IPS-20b (cell line): ENCODE measurements around the gene LRRTM4.
"Not testable (repeated sequence)": the region's sequence is repeated elsewhere in the genome, so short reads cannot be mapped to it uniquely, and the experiment has no call there.

Source experiments
- H3K27ac ChIP-seq: one replicate; pipeline ENCODE4 v1.5.1; 2013; ENCODE audit warnings: low read length
- H3K27me3 ChIP-seq: 2 replicates; pipeline ENCODE4 v1.6.1; 2013; ENCODE audit warnings: mild to moderate bottlenecking, low read length, inconsistent platforms; ENCODE audit not compliant: insufficient read depth
- H3K36me3 ChIP-seq: 2 replicates; pipeline ENCODE4 v1.6.1; 2013; ENCODE audit warnings: low read depth, mild to moderate bottlenecking, inconsistent platforms, low read length, moderate library complexity; ENCODE audit not compliant: insufficient read depth
- H3K4me1 ChIP-seq: 2 replicates; pipeline ENCODE4 v1.6.1; 2013; ENCODE audit warnings: mild to moderate bottlenecking, control low read depth, inconsistent platforms, low read length, moderate library complexity; ENCODE audit not compliant: insufficient read depth
- H3K4me3 ChIP-seq: 2 replicates; pipeline ENCODE4 v1.5.1; 2013; ENCODE audit warnings: mild to moderate bottlenecking, low read length, inconsistent platforms
- H3K9ac ChIP-seq: 2 replicates; pipeline ENCODE4 v1.6.1; 2013; ENCODE audit warnings: low read depth, mild to moderate bottlenecking, inconsistent platforms, low read length, moderate library complexity
- H3K9me3 ChIP-seq: 2 replicates; pipeline ENCODE4 v1.6.1; 2013; ENCODE audit warnings: mild to moderate bottlenecking, low read depth, low read length, inconsistent platforms; ENCODE audit not compliant: insufficient read depth

LRRTM4 gene

GRCh38 chr2:77102927-77103326 is 419.2 kb downstream of the LRRTM4 start:
- Histone ChIP-seq H3K27ac (no peak overlapping the region), H3K9me3 (no peaks in the 10 kb centered on the region), H3K4me1 (peaks cover 10% of the 10 kb centered on the region), H3K4me3 (no peak overlapping the region), H3K27me3 (no peaks in the 10 kb centered on the region), H3K9ac (no peak overlapping the region), H3K36me3 (peaks cover 37% of the 10 kb centered on the region)

GRCh38 chr2:77101796-77102452 is 420.3 kb downstream of the LRRTM4 start:
- peaks cover 10% of the 10 kb centered on the region for H3K4me1 ChIP-seq
- peaks cover 47% of the 10 kb centered on the region for H3K36me3 ChIP-seq
- no peak overlapping the region for H3K27ac ChIP-seq
- H3K9ac ChIP-seq: no peak overlapping the region
- H3K4me3 ChIP-seq: no peak overlapping the region
- no peaks in the 10 kb centered on the region for H3K9me3 ChIP-seq
- no peaks in the 10 kb centered on the region for H3K27me3 ChIP-seq

- H3K4me3 ChIP-seq: no peak overlapping the region
- H3K27me3 ChIP-seq: no peaks in the 10 kb centered on the region
- peaks cover 63% of the 10 kb centered on the region for H3K36me3 ChIP-seq
- no peak overlapping the region for H3K9ac ChIP-seq
- peaks cover 13% of the 10 kb centered on the region for H3K4me1 ChIP-seq
- no peak overlapping the region for H3K27ac ChIP-seq
- H3K9me3 ChIP-seq: no peaks in the 10 kb centered on the region
Measured at GRCh38 chr2:77099961-77100360, 422.2 kb downstream of the LRRTM4 start.

- peaks cover 14% of the 10 kb centered on the region; the same call in 1 of the 2 replicates for H3K4me1 ChIP-seq
- H3K27me3 ChIP-seq, H3K9me3 ChIP-seq, H3K9ac ChIP-seq, H3K27ac ChIP-seq: not testable (repeated sequence)
- peaks cover 73% of the 10 kb centered on the region for H3K36me3 ChIP-seq
- peak overlapping the region; percentile 46; the same call in 1 of the 2 replicates for H3K4me3 ChIP-seq
Measured at GRCh38 chr2:77095525-77095924, 426.7 kb downstream of the LRRTM4 start.

- Histone ChIP-seq H3K36me3 (peaks cover 71% of the 10 kb centered on the region), H3K27me3 (no peaks in the 10 kb centered on the region), H3K4me1 (peaks cover 14% of the 10 kb centered on the region; the same call in 1 of the 2 replicates), H3K4me3 (peak overlapping the region; percentile 46; the same call in 1 of the 2 replicates), H3K9ac (0 out of 2 replicates have a peak overlapping the region, but pooled peaks have one; percentile 7), H3K27ac (no peak overlapping the region), H3K9me3 (no peaks in the 10 kb centered on the region)
Measured at GRCh38 chr2:77095096-77095495, 427.1 kb downstream of the LRRTM4 start.

- not testable (repeated sequence) for H3K27me3 ChIP-seq, H3K9me3 ChIP-seq
- H3K4me3 ChIP-seq: peak overlapping the region; percentile 88
- peaks cover 21% of the 10 kb centered on the region; the same call in 1 of the 2 replicates for H3K4me1 ChIP-seq
- peaks cover 12% of the 10 kb centered on the region; the same call in 1 of the 2 replicates for H3K36me3 ChIP-seq
- H3K9ac ChIP-seq: peak overlapping the region; percentile 96
- H3K27ac ChIP-seq: peak overlapping the region; percentile 47
Measured at GRCh38 chr2:77088424-77088823, 433.8 kb downstream of the LRRTM4 start.

- peak overlapping the region; percentile 26; the same call in 1 of the 2 replicates for H3K9ac ChIP-seq
- no peak overlapping the region for H3K27ac ChIP-seq
- peak overlapping the region; percentile 88 for H3K4me3 ChIP-seq
- H3K9me3 ChIP-seq: no peaks in the 10 kb centered on the region
- H3K27me3 ChIP-seq: no peaks in the 10 kb centered on the region
- H3K36me3 ChIP-seq: peaks cover 12% of the 10 kb centered on the region; the same call in 1 of the 2 replicates
- H3K4me1 ChIP-seq: peaks cover 21% of the 10 kb centered on the region; the same call in 1 of the 2 replicates
Measured at GRCh38 chr2:77087987-77088414, 434.2 kb downstream of the LRRTM4 start.

GRCh38 chr2:77086478-77086877 is 435.7 kb downstream of the LRRTM4 start:
- Histone ChIP-seq H3K27me3 (no peaks in the 10 kb centered on the region), H3K27ac (peak overlapping the region; percentile 85), H3K4me3 (peak overlapping the region; percentile 88; the same call in 1 of the 2 replicates), H3K9ac (peak overlapping the region; percentile 26; the same call in 1 of the 2 replicates), H3K36me3 (peaks cover 4% of the 10 kb centered on the region; the same call in 1 of the 2 replicates), H3K9me3 (no peaks in the 10 kb centered on the region), H3K4me1 (peaks cover 21% of the 10 kb centered on the region; the same call in 1 of the 2 replicates)

GRCh38 chr2:77086051-77086450 is 436.1 kb downstream of the LRRTM4 start:
- peaks cover 4% of the 10 kb centered on the region; the same call in 1 of the 2 replicates for H3K36me3 ChIP-seq
- H3K9me3 ChIP-seq: no peaks in the 10 kb centered on the region
- H3K4me1 ChIP-seq: peaks cover 21% of the 10 kb centered on the region; the same call in 1 of the 2 replicates
- no peaks in the 10 kb centered on the region for H3K27me3 ChIP-seq
- no peak overlapping the region for H3K4me3 ChIP-seq
- H3K27ac ChIP-seq: peak overlapping the region; percentile 51
- H3K9ac ChIP-seq: peak overlapping the region; percentile 26

GRCh38 chr2:77085561-77085960 is 436.6 kb downstream of the LRRTM4 start:
- H3K9ac ChIP-seq: peak overlapping the region; percentile 26; the same call in 1 of the 2 replicates
- no peaks in the 10 kb centered on the region for H3K27me3 ChIP-seq
- peaks cover 21% of the 10 kb centered on the region; the same call in 1 of the 2 replicates for H3K4me1 ChIP-seq
- H3K36me3 ChIP-seq: peaks cover 3% of the 10 kb centered on the region; the same call in 1 of the 2 replicates
- no peak overlapping the region for H3K4me3 ChIP-seq
- no peaks in the 10 kb centered on the region for H3K9me3 ChIP-seq
- H3K27ac ChIP-seq: peak overlapping the region; percentile 51

- H3K27ac ChIP-seq: no peak overlapping the region
- no peaks in the 10 kb centered on the region for H3K9me3 ChIP-seq
- peaks cover 12% of the 10 kb centered on the region; the same call in 1 of the 2 replicates for H3K4me1 ChIP-seq
- H3K36me3 ChIP-seq: no peaks in the 10 kb centered on the region
- H3K27me3 ChIP-seq: no peaks in the 10 kb centered on the region
- H3K4me3 ChIP-seq: no peak overlapping the region
- no peak overlapping the region for H3K9ac ChIP-seq
Measured at GRCh38 chr2:77081597-77081996, 440.6 kb downstream of the LRRTM4 start.

GRCh38 chr2:77064324-77064723 is 457.9 kb downstream of the LRRTM4 start:
- peaks cover 7% of the 10 kb centered on the region; the same call in 1 of the 2 replicates for H3K9me3 ChIP-seq
- no peaks in the 10 kb centered on the region for H3K27me3 ChIP-seq
- no peak overlapping the region for H3K9ac ChIP-seq
- peaks cover 4% of the 10 kb centered on the region; the same call in 1 of the 2 replicates for H3K4me1 ChIP-seq
- no peak overlapping the region for H3K4me3 ChIP-seq
- H3K36me3 ChIP-seq: no peaks in the 10 kb centered on the region
- H3K27ac ChIP-seq: no peak overlapping the region
